CD14-positive monocyte (primary cell): ENCODE data around the gene PTPRN2. TPM values are rescaled to one million over a fixed set of nuclear protein-coding genes. Genes with fewer than 3 reads are reported as not detected.

Experiments
- DNase-seq, 3 donors: peaks; one replicate each; pipeline ENCODE4 v3.0.0-alpha.2; 2011 to 2022
- H2AFZ ChIP-seq: 2 replicates; pipeline ENCODE4 v1.6.0; 2012; ENCODE audit warnings: mild to moderate bottlenecking, low read depth, low read length, inconsistent platforms; ENCODE audit not compliant: insufficient read depth, poor library complexity, severe bottlenecking
- H3K27ac ChIP-seq, 2 donors: 1 replicate in 1 of 2; 2 replicates in 1 of 2; pipeline ENCODE4 v1.5.1; 2012 to 2013; ENCODE audit warnings: low read length in 2 of 2, control low read depth in 1 of 2, inconsistent platforms in 1 of 2, low read depth in 1 of 2, mild to moderate bottlenecking in 1 of 2
- H3K27me3 ChIP-seq, 2 donors: one replicate each; pipeline versions ENCODE4 v1.6.0 to v1.6.1; 2011 to 2013; ENCODE audit warnings: low read length in 2 of 2; ENCODE audit not compliant: control insufficient read depth in 2 of 2, insufficient read depth in 2 of 2
- H3K36me3 ChIP-seq, 2 donors: replicated peaks in 1 of 2; 1 replicate in 1 of 2; 2 replicates in 1 of 2; pipeline versions ENCODE4 v1.5.1 to v1.6.1; 2012 to 2013; ENCODE audit warnings: low read length in 2 of 2, control low read depth in 1 of 2, inconsistent platforms in 1 of 2, mild to moderate bottlenecking in 1 of 2; ENCODE audit not compliant: insufficient read depth in 2 of 2, control insufficient read depth in 1 of 2
- H3K4me1 ChIP-seq, 2 donors: 1 replicate in 1 of 2; 2 replicates in 1 of 2; pipeline versions ENCODE4 v1.5.1 to v1.6.1; 2012 to 2013; ENCODE audit warnings: low read length in 2 of 2, control low read depth in 1 of 2, inconsistent platforms in 1 of 2, mild to moderate bottlenecking in 1 of 2, moderate library complexity in 1 of 2; ENCODE audit not compliant: insufficient read depth in 2 of 2, control insufficient read depth in 1 of 2
- H3K4me2 ChIP-seq: replicated peaks from 2 replicates; pipeline ENCODE3; 2012; ENCODE audit warnings: low read length, moderate library complexity, mild to moderate bottlenecking; ENCODE audit not compliant: poor library complexity, severe bottlenecking; ENCODE audit errors: extremely low read depth
- H3K4me3 ChIP-seq, 3 experiments: fragments of 200-600 bp in 1 of 3; sonication (generic) in 1 of 3; replicated peaks in 1 of 3; 1 replicate in 2 of 3; 2 replicates in 1 of 3; pipeline ENCODE4 v1.5.1; 2011 to 2013; ENCODE audit warnings: low read length in 3 of 3, mild to moderate bottlenecking in 3 of 3, control low read depth in 2 of 3, low read depth in 2 of 3, inconsistent platforms in 1 of 3, moderate library complexity in 1 of 3
- H3K79me2 ChIP-seq: 2 replicates; pipeline ENCODE4 v1.6.0; 2012; ENCODE audit warnings: mild to moderate bottlenecking, control low read depth, inconsistent platforms, low read length, moderate library complexity; ENCODE audit not compliant: insufficient read depth
- H3K9ac ChIP-seq: 2 replicates; pipeline ENCODE4 v1.6.0; 2017; ENCODE audit warnings: low read length, mild to moderate bottlenecking; ENCODE audit not compliant: insufficient read depth, poor library complexity, severe bottlenecking
- H3K9me3 ChIP-seq, 2 donors: replicated peaks in 1 of 2; 1 replicate in 1 of 2; 2 replicates in 1 of 2; pipeline versions ENCODE4 v1.5.1 to v1.6.1; 2012 to 2013; ENCODE audit warnings: low read length in 2 of 2, control low read depth in 1 of 2; ENCODE audit not compliant: control insufficient read depth in 1 of 2, insufficient read depth in 1 of 2
- H4K20me1 ChIP-seq: 2 replicates; pipeline ENCODE4 v1.6.0; 2012; ENCODE audit warnings: mild to moderate bottlenecking, low read length, control low read depth, moderate library complexity; ENCODE audit not compliant: insufficient read depth
- H3K27ac Mint-ChIP-seq, 7 donors: one replicate each; pipeline ENCODE4 v1.8.0; 2020; ENCODE audit warnings: mild to moderate bottlenecking in 7 of 7, mixed read lengths in 7 of 7, moderate library complexity in 6 of 7, inconsistent platforms in 2 of 7
- H3K27me3 Mint-ChIP-seq, 3 donors: one replicate each; pipeline ENCODE4 v1.8.0; 2021 to 2022; ENCODE audit warnings: low read depth in 3 of 3, mild to moderate bottlenecking in 3 of 3, mixed read lengths in 3 of 3, moderate library complexity in 3 of 3, inconsistent platforms in 1 of 3
- H3K36me3 Mint-ChIP-seq, 2 donors: one replicate each; pipeline ENCODE4 v1.8.0; 2020; ENCODE audit warnings: mixed read lengths in 2 of 2, inconsistent platforms in 1 of 2, mild to moderate bottlenecking in 1 of 2
- H3K4me1 Mint-ChIP-seq: one replicate; pipeline ENCODE4 v1.8.0; 2020; ENCODE audit warnings: mild to moderate bottlenecking, mixed read lengths
- H3K4me3 Mint-ChIP-seq, 2 donors: one replicate each; pipeline ENCODE4 v1.8.0; 2020; ENCODE audit warnings: mild to moderate bottlenecking in 2 of 2, mixed read lengths in 2 of 2, moderate library complexity in 1 of 2
- H3K9me3 Mint-ChIP-seq, 7 donors: one replicate each; pipeline ENCODE4 v1.8.0; 2020 to 2022; ENCODE audit warnings: mixed read lengths in 7 of 7, mild to moderate bottlenecking in 6 of 7, moderate library complexity in 6 of 7, inconsistent platforms in 2 of 7
- WGBS: methylation state at CpG from one replicate; pipeline ENCODE4 v1.1.5; 2013; ENCODE audit warnings: missing lambda C conversion rate; ENCODE audit not compliant: insufficient coverage; 5-methylcytosine and 5-hydroxymethylcytosine counted together
- intact Hi-C, 2 donors: fragments of 100-400 bp; cut with micrococcal nuclease; formaldehyde crosslinking; loops; one replicate each; pipeline versions ENCODE4 v1.15.0 to v1.15.1; 2023
- polyA plus RNA-seq, 3 donors: library from polyadenylated mRNA; depleted of rRNA in 1 of 3; unstranded in 2 of 3; stranded (reverse) in 1 of 3; fragments of 300-500 nt in 2 of 3; fragments of >200 nt in 1 of 3; fragmentation: Illumina TruSeq in 2 of 3; gene quantifications; 1 replicate in 2 of 3; 2 replicates in 1 of 3; pipeline ENCODE4 v1.2.3, GENCODE V29; 2012 to 2021
- TF ChIP-seq, protein P1 (sequence below): fragments of 200-600 bp; IDR thresholded peaks from one replicate; pipeline ENCODE4 v1.8.0; 2022; ENCODE audit warnings: antibody characterized with exemption, mild to moderate bottlenecking

The PTPRN2 gene
- polyA plus RNA-seq, 3 donors: 0.25 to 1.4 (median 0.97) TPM

DNA sequence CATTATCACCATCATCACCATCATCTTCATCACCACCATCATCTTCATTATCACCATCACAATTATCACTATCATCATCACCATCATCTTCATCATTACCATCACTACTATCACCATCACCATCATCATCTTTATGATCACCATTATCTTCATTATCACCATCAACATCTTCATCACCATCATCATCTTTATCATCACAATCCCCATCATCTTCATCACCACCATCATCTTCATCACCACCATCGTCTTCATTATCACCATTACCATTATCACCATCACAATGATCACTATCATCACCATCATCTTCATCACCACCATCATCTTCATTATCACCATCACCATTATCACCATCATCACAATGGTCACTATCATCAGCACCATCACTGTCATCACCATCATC is 621.1 kb downstream of the PTPRN2 start:
- Histone ChIP-seq H3K4me1 (no peaks in the 10 kb centered on the region), H3K9ac (no peak overlapping the region), H3K27ac (no peak overlapping the region), H3K27me3 (peaks cover 2 to 12% of the 10 kb centered on the region in 2 donors), H3K36me3 (no peaks in the 10 kb centered on the region), H3K9me3 (peaks cover 3 to 16% of the 10 kb centered on the region in 2 donors), H4K20me1 (no peaks in the 10 kb centered on the region), H3K4me3 (no peak overlapping the region), H2AFZ (no peak overlapping the region), H3K4me2 (no peak overlapping the region), H3K79me2 (no peaks in the 10 kb centered on the region)
- DNase-seq: no peak
- Mint-ChIP-seq H3K36me3 (no peaks in the 10 kb centered on the region), H3K4me3 (no peak overlapping the region), H3K27me3 (peaks cover 3 to 14% (median 9%) of the 10 kb centered on the region in 3 donors), H3K9me3 (peaks cover 6 to 17% (median 13%) of the 10 kb centered on the region in 7 donors), H3K4me1 (no peaks in the 10 kb centered on the region), H3K27ac (no peak overlapping the region)
- 92% methylated on average over 1 of the region's 1 CpG for WGBS
- intact Hi-C loops: no loop called here
- TF ChIP-seq, protein P1, sequence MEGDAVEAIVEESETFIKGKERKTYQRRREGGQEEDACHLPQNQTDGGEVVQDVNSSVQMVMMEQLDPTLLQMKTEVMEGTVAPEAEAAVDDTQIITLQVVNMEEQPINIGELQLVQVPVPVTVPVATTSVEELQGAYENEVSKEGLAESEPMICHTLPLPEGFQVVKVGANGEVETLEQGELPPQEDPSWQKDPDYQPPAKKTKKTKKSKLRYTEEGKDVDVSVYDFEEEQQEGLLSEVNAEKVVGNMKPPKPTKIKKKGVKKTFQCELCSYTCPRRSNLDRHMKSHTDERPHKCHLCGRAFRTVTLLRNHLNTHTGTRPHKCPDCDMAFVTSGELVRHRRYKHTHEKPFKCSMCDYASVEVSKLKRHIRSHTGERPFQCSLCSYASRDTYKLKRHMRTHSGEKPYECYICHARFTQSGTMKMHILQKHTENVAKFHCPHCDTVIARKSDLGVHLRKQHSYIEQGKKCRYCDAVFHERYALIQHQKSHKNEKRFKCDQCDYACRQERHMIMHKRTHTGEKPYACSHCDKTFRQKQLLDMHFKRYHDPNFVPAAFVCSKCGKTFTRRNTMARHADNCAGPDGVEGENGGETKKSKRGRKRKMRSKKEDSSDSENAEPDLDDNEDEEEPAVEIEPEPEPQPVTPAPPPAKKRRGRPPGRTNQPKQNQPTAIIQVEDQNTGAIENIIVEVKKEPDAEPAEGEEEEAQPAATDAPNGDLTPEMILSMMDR: no peak

GRCh38 chr7:157964521-157964920 is 623.1 kb downstream of the PTPRN2 start:
- intact Hi-C loops: no loop called here
- no peak overlapping the region for H3K27ac Mint-ChIP-seq
- H3K4me3 ChIP-seq: no peak overlapping the region
- H3K36me3 Mint-ChIP-seq: no peaks in the 10 kb centered on the region
- no peak for DNase-seq
- H3K27ac ChIP-seq: no peak overlapping the region
- H3K9me3 ChIP-seq: peaks cover 0 to 8% of the 10 kb centered on the region in 2 donors
- no peaks in the 10 kb centered on the region for H3K4me1 Mint-ChIP-seq
- H3K27me3 ChIP-seq: peaks cover 2 to 14% of the 10 kb centered on the region in 2 donors
- no peak overlapping the region for H2AFZ ChIP-seq
- no peak overlapping the region for H3K9ac ChIP-seq
- no peak overlapping the region for H3K4me3 Mint-ChIP-seq
- H3K79me2 ChIP-seq: no peaks in the 10 kb centered on the region
- no peaks in the 10 kb centered on the region for H3K4me1 ChIP-seq
- TF ChIP-seq, protein P1: no peak
- H3K36me3 ChIP-seq: no peaks in the 10 kb centered on the region
- WGBS: 95% methylated on average over 4 of the region's 8 CpGs
- no peak overlapping the region for H3K4me2 ChIP-seq
- peaks cover 5 to 16% (median 6%) of the 10 kb centered on the region in 7 donors for H3K9me3 Mint-ChIP-seq
- H3K27me3 Mint-ChIP-seq: peaks cover 15 to 28% (median 19%) of the 10 kb centered on the region in 3 donors
- H4K20me1 ChIP-seq: no peaks in the 10 kb centered on the region
